HCT116 (cell line): ENCODE results near the gene CNTFR. TPM values are rescaled to one million over a fixed set of nuclear protein-coding genes. Genes with fewer than 3 reads are reported as not detected.

Experiments
- ATAC-seq: fragments of 200-7000 bp; cut with Tn5 transposase; 2 replicates; pipeline ENCODE4 v1.9.1; 2020; ENCODE audit warnings: mild to moderate bottlenecking, moderate library complexity
- BruUV-seq: library from RNA; stranded (reverse); fragments of 400-500 nt; replicated peaks from 2 replicates; lab custom pipeline; 2021; lab: Mats Ljungman, UMichigan
- CTCF ChIA-PET: fragments of 300-600 bp; sonication (Branson Sonifier 250); formaldehyde crosslinking; loops from one replicate; lab custom pipeline; 2021; ENCODE audit warnings: antibody characterized with exemption; lab: Charles Lee
- POLR2A ChIA-PET: fragments of 300-600, 350-600 bp; sonication (Branson Sonifier 250); formaldehyde crosslinking; loops from one replicate; lab custom pipeline; 2021; ENCODE audit warnings: antibody characterized with exemption; lab: Charles Lee
- RAD21 ChIA-PET, 2 experiments: fragments of 300-600 bp; sonication (Branson Sonifier 250); formaldehyde crosslinking; loops; one replicate each; lab custom pipeline; 2023; ENCODE audit warnings: low total read pairs in 2 of 2; ENCODE audit not compliant: uncharacterized antibody in 2 of 2, unreplicated experiment in 2 of 2, low non-redundant PET in 1 of 2; lab: Charles Lee
- DNase-seq: peaks from one replicate; pipeline ENCODE4 v3.0.0-alpha.2; 2010; ENCODE audit warnings: low read depth, low spot score
- H2AFZ ChIP-seq: fragments of 200-600 bp; shearing (Covaris generic), sonication (generic); 2 replicates; pipeline ENCODE4 v1.6.1; 2017; ENCODE audit warnings: low read depth, mixed run types, mixed read lengths, antibody characterized with exemption, low read length; ENCODE audit not compliant: poor library complexity, severe bottlenecking
- H3K27ac ChIP-seq: 2 replicates; pipeline ENCODE4 v1.5.1; 2012; ENCODE audit warnings: low read depth, low read length
- H3K27me3 ChIP-seq: fragments of 200-600 bp; sonication (generic); 2 replicates; pipeline ENCODE4 v1.6.1; 2016; ENCODE audit warnings: mixed run types, low read length, mixed read lengths; ENCODE audit not compliant: insufficient read depth
- H3K36me3 ChIP-seq, 2 experiments: fragments of 200-500 bp in 1 of 2; fragments of 200-600 bp in 1 of 2; sonication (Bioruptor generic) in 1 of 2; sonication (generic) in 1 of 2; 2 replicates each; pipeline versions ENCODE4 v1.5.1 to v1.6.1; 2014 to 2016; ENCODE audit warnings: low read length in 2 of 2, inconsistent platforms in 1 of 2, mixed read lengths in 1 of 2, mixed run types in 1 of 2; ENCODE audit not compliant: insufficient read depth in 2 of 2, control insufficient read depth in 1 of 2
- H3K4me1 ChIP-seq, 2 experiments: fragments of 200-600 bp in 1 of 2; sonication (generic) in 1 of 2; 2 replicates each; pipeline versions ENCODE4 v1.5.1 to v1.6.1; 2012 to 2017; ENCODE audit warnings: low read length in 2 of 2, inconsistent platforms in 1 of 2, mild to moderate bottlenecking in 1 of 2, mixed read lengths in 1 of 2, mixed run types in 1 of 2, moderate library complexity in 1 of 2; ENCODE audit not compliant: insufficient read depth in 2 of 2, control insufficient read depth in 1 of 2
- H3K4me2 ChIP-seq: fragments of 200-600 bp; sonication (generic); 2 replicates; pipeline ENCODE4 v1.6.1; 2017; ENCODE audit warnings: mixed run types, low read length, mixed read lengths
- H3K4me3 ChIP-seq, 2 experiments: fragments of 200-600 bp in 1 of 2; sonication (generic) in 1 of 2; replicated peaks in 1 of 2; 2 replicates each; pipeline ENCODE4 v1.5.1; 2011 to 2016; ENCODE audit warnings: low read length in 2 of 2, control low read depth in 1 of 2, low read depth in 1 of 2, mild to moderate bottlenecking in 1 of 2, mixed read lengths in 1 of 2, mixed run types in 1 of 2
- H3K79me2 ChIP-seq: fragments of 200-600 bp; sonication (generic); 2 replicates; pipeline ENCODE4 v1.6.1; 2017; ENCODE audit warnings: mild to moderate bottlenecking, mixed run types, low read length, moderate library complexity, mixed read lengths; ENCODE audit not compliant: insufficient read depth
- H3K9ac ChIP-seq: fragments of 200-600 bp; sonication (generic); 2 replicates; pipeline ENCODE4 v1.6.1; 2016; ENCODE audit warnings: low read length, mixed read lengths
- H3K9me2 ChIP-seq: fragments of 200-600 bp; sonication (generic), shearing (Covaris generic); 2 replicates; pipeline ENCODE4 v1.6.1; 2017; ENCODE audit warnings: mixed run types, mild to moderate bottlenecking, moderate library complexity; ENCODE audit not compliant: insufficient read depth
- H3K9me3 ChIP-seq, 2 experiments: fragments of 200-500 bp in 1 of 2; fragments of 200-600 bp in 1 of 2; sonication (Bioruptor generic) in 1 of 2; sonication (generic) in 1 of 2; 2 replicates each; pipeline ENCODE4 v1.6.1; 2014 to 2017; ENCODE audit warnings: low read length in 2 of 2, mixed read lengths in 2 of 2, inconsistent platforms in 1 of 2, low read depth in 1 of 2, mild to moderate bottlenecking in 1 of 2, mixed run types in 1 of 2, moderate library complexity in 1 of 2; ENCODE audit not compliant: control insufficient read depth in 1 of 2, insufficient read depth in 1 of 2
- H4K20me1 ChIP-seq: fragments of 200-600 bp; sonication (generic), shearing (Covaris generic); 2 replicates; pipeline ENCODE4 v1.6.1; 2017; ENCODE audit warnings: mixed run types, mild to moderate bottlenecking, moderate library complexity; ENCODE audit not compliant: insufficient read depth
- ATF3 ChIP-seq: IDR thresholded peaks from 2 replicates; pipeline ENCODE4 v1.6.1; 2012
- CBX3 ChIP-seq: IDR thresholded peaks from 2 replicates; pipeline ENCODE4 v1.6.1; 2012; ENCODE audit warnings: low read depth
- CTCF ChIP-seq, 3 experiments: fragments of 200-600 bp in 1 of 3; sonication (generic) in 1 of 3; IDR thresholded peaks in 2 of 3; conservative IDR thresholded peaks in 1 of 3; 2 replicates each; pipeline ENCODE4 v1.5.1; 2012 to 2017; ENCODE audit warnings: low read depth in 2 of 3, low read length in 2 of 3, antibody characterized with exemption in 1 of 3, borderline replicate concordance in 1 of 3, control low read depth in 1 of 3, mild to moderate bottlenecking in 1 of 3, mixed read lengths in 1 of 3, mixed run types in 1 of 3, moderate library complexity in 1 of 3; ENCODE audit not compliant: insufficient read depth in 1 of 3
- ELF1 ChIP-seq: IDR thresholded peaks from 2 replicates; pipeline ENCODE4 v1.6.1; 2012; ENCODE audit warnings: low read depth, borderline replicate concordance
- EZH2phosphoT487 ChIP-seq: fragments of 200-600 bp; IDR thresholded peaks from 2 replicates; pipeline ENCODE4 v1.6.1; 2018; ENCODE audit warnings: antibody characterized with exemption, borderline replicate concordance
- FOSL1 ChIP-seq: IDR thresholded peaks from 2 replicates; pipeline ENCODE4 v1.6.1; 2012; ENCODE audit warnings: low read depth
- JUND ChIP-seq: IDR thresholded peaks from 2 replicates; pipeline ENCODE4 v1.6.1; 2012
- MAX ChIP-seq: IDR thresholded peaks from 2 replicates; pipeline ENCODE4 v1.6.1; 2012
- POLR2A ChIP-seq: IDR thresholded peaks from 2 replicates; pipeline ENCODE4 v1.7.0; 2011; ENCODE audit warnings: borderline replicate concordance; ENCODE audit not compliant: insufficient read depth, insufficient read length; ENCODE audit errors: extremely low read depth
- RAD21 ChIP-seq: IDR thresholded peaks from 2 replicates; pipeline ENCODE4 v1.6.1; 2012; ENCODE audit warnings: low read depth, mild to moderate bottlenecking
- REST ChIP-seq: IDR thresholded peaks from 2 replicates; pipeline ENCODE4 v1.6.1; 2012; ENCODE audit warnings: low read depth
- SIN3A ChIP-seq: IDR thresholded peaks from 2 replicates; pipeline ENCODE4 v1.6.1; 2012; ENCODE audit warnings: low read depth
- SP1 ChIP-seq: IDR thresholded peaks from 2 replicates; pipeline ENCODE4 v1.6.1; 2012; ENCODE audit warnings: low read depth
- SRF ChIP-seq: IDR thresholded peaks from 2 replicates; pipeline ENCODE4 v1.6.1; 2012; ENCODE audit warnings: low read depth
- YY1 ChIP-seq: IDR thresholded peaks from 2 replicates; pipeline ENCODE4 v1.6.1; 2011; ENCODE audit warnings: low read length, low read depth, moderate library complexity, mild to moderate bottlenecking; ENCODE audit not compliant: insufficient replicate concordance; ENCODE audit errors: extremely low read depth
- ZBTB33 ChIP-seq: IDR thresholded peaks from 2 replicates; pipeline ENCODE4 v1.6.1; 2011; ENCODE audit warnings: mild to moderate bottlenecking, low read length, moderate library complexity; ENCODE audit not compliant: insufficient replicate concordance; ENCODE audit errors: extremely low read depth
- ZFX ChIP-seq: fragments of 450-650 bp; IDR thresholded peaks from 2 replicates; pipeline ENCODE4 v1.6.1; 2017
- intact Hi-C: fragments of 100-400 bp; cut with micrococcal nuclease; formaldehyde crosslinking; loops from 2 replicates; pipeline ENCODE4 v1.10.0; 2022
- total RNA-seq: library from RNA; stranded (reverse); gene quantifications from one replicate; pipeline ENCODE4 v1.2.1, GENCODE V29; 2021; ENCODE audit not compliant: unreplicated experiment

Gene CNTFR
- total RNA-seq, 1 experiment from 2014 or later: not detected

GRCh38 chr9:34503406-34503805, 86.1 kb downstream of the CNTFR start:
- Histone ChIP-seq H3K4me3 (no peak overlapping the region), H4K20me1 (no peaks in the 10 kb centered on the region), H3K9ac (no peak overlapping the region), H3K9me3 (no peaks in the 10 kb centered on the region), H3K4me1 (peaks cover 4 to 7% of the 10 kb centered on the region in 2 experiments; a peak in 2 of 4 replicates), H3K36me3 (no peaks in the 10 kb centered on the region)
- POLR2A ChIA-PET: no interaction called here
- BruUV-seq: no TSS peak
- TF ChIP-seq CTCF (IDR thresholded peaks at IDR 0.05 in 2 of 3, conservative IDR thresholded peaks at IDR 0.05 in 1 of 3; ENCODE audit: borderline replicate concordance in 1 of 3, insufficient read depth in 1 of 3, low read depth in 2 of 3, low read length in 2 of 3) (no peak), ELF1 (no peak), SIN3A (no peak), ZFX (no peak), JUND (no peak), YY1 (no peak), MAX (no peak), POLR2A (no peak), REST (no peak), SP1 (no peak), RAD21 (no peak), CBX3 (no peak), ATF3 (no peak), FOSL1 (no peak), ZBTB33 (no peak), EZH2phosphoT487 (no peak), SRF (no peak)
- TF ChIP-seq, all 23 proteins: peak for 0
- Histone ChIP-seq H3K27ac (no peak overlapping the region), H3K4me2 (no peak overlapping the region), H3K9me2 (no peaks in the 10 kb centered on the region), H3K27me3 (no peaks in the 10 kb centered on the region), H3K79me2 (no peaks in the 10 kb centered on the region), H2AFZ (no peak overlapping the region)
- ATAC-seq: no peak
- no peak for DNase-seq
- intact Hi-C loops: loop anchor here (5.0 kb wide), 2 partner anchors 46 to 89 kb away; partner anchors contain the start of genes DNAI1 and FAM219A
- CTCF ChIA-PET: interaction anchor here (0.8 to 4.3 kb wide), 2 partner anchors 64 to 99 kb away, joined by 3 to 17 read pairs; no protein-coding TSS in a partner anchor
- RAD21 ChIA-PET: no interaction called here
